AG09309 (cell line): ENCODE measurements around the gene RXFP3.
"Not testable (repeated sequence)": the region's sequence is repeated elsewhere in the genome, so short reads cannot be mapped to it uniquely, and the experiment has no call there.

Experiments
- DNase-seq: peaks from one replicate; pipeline ENCODE4 v3.0.0-alpha.2; 2010; ENCODE audit warnings: low read depth
- H3K4me3 ChIP-seq: 2 replicates; pipeline ENCODE4 v1.5.1; 2011; ENCODE audit warnings: mild to moderate bottlenecking, low read depth, low read length, moderate library complexity; ENCODE audit not compliant: control insufficient read depth
- CTCF ChIP-seq: IDR thresholded peaks from 2 replicates; pipeline ENCODE4 v1.5.1; 2011; ENCODE audit warnings: mild to moderate bottlenecking, low read depth, low read length, inconsistent platforms; ENCODE audit not compliant: insufficient read depth, control insufficient read depth; ENCODE audit errors: missing control alignments

The RXFP3 gene

GRCh38 chr5:33892620-33893137, 43.5 kb upstream of the RXFP3 start:
- peak; percentile 86 for DNase-seq
- H3K4me3 ChIP-seq: peak overlapping the region; percentile 57
- TF ChIP-seq CTCF: peak; percentile 2

- no peak for DNase-seq
- no peak overlapping the region for H3K4me3 ChIP-seq
- no peak for TF ChIP-seq CTCF
Observed at GRCh38 chr5:33894566-33894965, 41.6 kb upstream of the RXFP3 start.

GRCh38 chr5:33901156-33901555, 35.0 kb upstream of the RXFP3 start:
- TF ChIP-seq CTCF: no peak
- peak; percentile 56 for DNase-seq
- H3K4me3 ChIP-seq: no peak overlapping the region

- no peak overlapping the region for H3K4me3 ChIP-seq
- no peak for TF ChIP-seq CTCF
- no peak for DNase-seq
Observed at GRCh38 chr5:33903118-33903517, 33.1 kb upstream of the RXFP3 start.

GRCh38 chr5:33905381-33905780, 30.8 kb upstream of the RXFP3 start:
- TF ChIP-seq CTCF: no peak
- DNase-seq: no peak

GRCh38 chr5:33906248-33906647, 29.9 kb upstream of the RXFP3 start:
- H3K4me3 ChIP-seq, DNase-seq: not testable (repeated sequence)

More at GRCh38 chr5:33905381-33905780, 30.8 kb upstream of the RXFP3 start:
- H3K4me3 ChIP-seq: no peak overlapping the region

GRCh38 chr5:33914844-33915243, 21.3 kb upstream of the RXFP3 start:
- not testable (repeated sequence) for DNase-seq, H3K4me3 ChIP-seq

GRCh38 chr5:33921002-33921401, 15.2 kb upstream of the RXFP3 start:
- DNase-seq: no peak
- no peak overlapping the region for H3K4me3 ChIP-seq
- no peak for TF ChIP-seq CTCF
